Left cardiac atrium (tissue), 4 donors: ENCODE measurements around the gene PDF. TPM values are rescaled to one million over a fixed set of nuclear protein-coding genes. Genes with fewer than 3 reads are reported as not detected.

ENCODE experiments used
- ATAC-seq, 2 donors: fragments of 200-7000 bp; cut with Tn5 transposase; one replicate each; pipeline ENCODE4 v1.9.1; 2020; ENCODE audit warnings: mild to moderate bottlenecking in 2 of 2, moderate library complexity in 2 of 2
- DNase-seq: peaks from one replicate; pipeline ENCODE4 v3.0.0-alpha.2; 2020
- intact Hi-C, 2 donors: fragments of 100-400 bp; cut with DNase I; formaldehyde crosslinking; loops; one replicate each; pipeline versions ENCODE4 v1.14.1 to v1.15.1; 2022 to 2023
- total RNA-seq, 2 donors: library from RNA; stranded (reverse); fragmentation: NEBNext Ultra II Directional; extraction: Animal tissue kit (Norgen Biotek cat#: 25700); gene quantifications; one replicate each; pipeline ENCODE4 v1.2.1, GENCODE V29; 2021
- donor health status: DM: no; HTN: yes; CAD: no.
- donor health status: DM: no; HTN: yes; CAD: no; lungs with severe emphysema.
- donor health status: DM: yes; HTN: yes; CAD: no.
- donor health status: Dilated cardiomyopathy.

Gene PDF
- total RNA-seq, 2 donors from 2014 or later = 6.2 to 9.4 TPM

- intact Hi-C loops = no loop called here
- no peak for ATAC-seq
- no peak for DNase-seq
Observed at GRCh38 chr16:69319826-69320739, 10.3 kb downstream of the PDF start.

DNA sequence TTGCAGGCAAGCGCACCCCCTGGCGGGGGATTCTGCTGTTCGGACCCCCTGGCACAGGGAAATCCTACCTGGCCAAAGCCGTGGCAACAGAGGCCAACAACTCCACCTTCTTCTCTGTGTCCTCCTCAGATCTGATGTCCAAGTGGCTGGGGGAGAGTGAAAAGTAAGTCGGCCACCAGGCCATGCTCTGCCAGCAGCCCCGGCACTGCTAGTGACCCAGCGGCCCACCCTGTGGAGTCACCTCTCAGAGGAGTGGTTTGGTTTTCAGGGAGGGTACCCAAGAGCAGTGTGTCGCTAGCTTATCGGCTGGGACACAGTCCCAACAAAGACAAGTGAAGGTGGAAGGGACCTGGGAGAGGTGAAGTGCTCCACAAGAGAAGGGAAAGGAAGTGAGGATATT lies 11.0 kb downstream of the PDF start:
- no peak for DNase-seq
- intact Hi-C loops = no loop called here
- no peak for ATAC-seq

DNA sequence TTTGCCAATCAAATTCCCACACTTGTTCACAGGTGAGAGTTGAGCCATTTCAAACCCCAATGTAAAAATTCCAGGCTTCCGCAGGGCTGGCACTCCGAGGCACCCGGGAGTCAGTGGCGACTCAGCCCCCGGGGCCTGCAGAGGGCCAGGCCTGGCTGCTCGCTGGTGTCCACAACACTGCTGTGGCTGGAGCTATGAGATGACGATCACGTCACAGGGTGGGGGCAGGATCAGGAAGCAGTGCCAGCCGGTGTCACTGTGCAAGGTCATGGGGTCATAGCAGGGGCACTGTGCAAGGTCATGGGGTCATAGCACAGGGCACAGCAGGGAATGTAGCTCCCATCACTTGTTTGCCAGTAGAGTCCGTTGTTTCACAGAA lies 11.5 kb downstream of the PDF start:
- ATAC-seq (no peak), DNase-seq (no peak)
- intact Hi-C loops = no loop called here

DNA sequence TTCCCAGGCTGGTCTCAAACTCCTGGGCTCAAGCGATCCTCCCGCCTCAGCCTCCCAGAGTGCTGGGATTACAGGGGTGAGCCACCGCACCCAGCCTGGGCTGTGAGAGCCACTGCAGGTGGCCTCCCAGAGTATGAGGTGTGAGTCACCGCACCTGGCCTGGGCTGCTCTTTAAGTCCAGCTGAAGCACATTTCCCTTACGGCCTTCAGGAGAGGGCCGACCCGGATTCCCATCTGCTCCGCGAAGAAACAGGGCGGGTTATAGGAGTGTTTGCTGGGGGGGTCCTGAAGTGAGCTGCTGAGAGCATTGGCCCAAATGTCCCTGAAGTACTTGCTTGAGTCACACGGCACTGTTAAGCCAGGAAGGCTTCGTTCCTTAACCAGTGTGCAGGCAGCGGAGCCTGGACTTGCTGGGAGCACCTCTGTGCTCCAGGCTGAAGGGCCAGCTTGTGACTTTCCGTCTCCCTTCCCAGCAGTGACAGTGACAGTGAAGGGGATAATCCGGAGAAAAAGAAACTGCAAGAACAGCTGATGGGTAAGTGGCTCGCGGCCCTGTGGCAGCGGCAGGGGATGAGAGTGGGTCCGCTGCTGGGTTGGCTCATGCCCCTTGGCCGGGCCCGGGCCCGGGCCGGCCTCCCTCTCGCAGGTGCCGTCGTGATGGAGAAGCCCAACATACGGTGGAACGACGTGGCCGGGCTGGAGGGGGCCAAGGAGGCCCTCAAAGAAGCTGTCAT lies 12.0 kb downstream of the PDF start:
- ATAC-seq = no peak
- intact Hi-C loops = no loop called here
- DNase-seq = no peak

GRCh38 chr16:69316595-69317034 lies 13.8 kb downstream of the PDF start:
- DNase-seq (no peak), ATAC-seq (no peak)
- intact Hi-C loops = no loop called here

DNA sequence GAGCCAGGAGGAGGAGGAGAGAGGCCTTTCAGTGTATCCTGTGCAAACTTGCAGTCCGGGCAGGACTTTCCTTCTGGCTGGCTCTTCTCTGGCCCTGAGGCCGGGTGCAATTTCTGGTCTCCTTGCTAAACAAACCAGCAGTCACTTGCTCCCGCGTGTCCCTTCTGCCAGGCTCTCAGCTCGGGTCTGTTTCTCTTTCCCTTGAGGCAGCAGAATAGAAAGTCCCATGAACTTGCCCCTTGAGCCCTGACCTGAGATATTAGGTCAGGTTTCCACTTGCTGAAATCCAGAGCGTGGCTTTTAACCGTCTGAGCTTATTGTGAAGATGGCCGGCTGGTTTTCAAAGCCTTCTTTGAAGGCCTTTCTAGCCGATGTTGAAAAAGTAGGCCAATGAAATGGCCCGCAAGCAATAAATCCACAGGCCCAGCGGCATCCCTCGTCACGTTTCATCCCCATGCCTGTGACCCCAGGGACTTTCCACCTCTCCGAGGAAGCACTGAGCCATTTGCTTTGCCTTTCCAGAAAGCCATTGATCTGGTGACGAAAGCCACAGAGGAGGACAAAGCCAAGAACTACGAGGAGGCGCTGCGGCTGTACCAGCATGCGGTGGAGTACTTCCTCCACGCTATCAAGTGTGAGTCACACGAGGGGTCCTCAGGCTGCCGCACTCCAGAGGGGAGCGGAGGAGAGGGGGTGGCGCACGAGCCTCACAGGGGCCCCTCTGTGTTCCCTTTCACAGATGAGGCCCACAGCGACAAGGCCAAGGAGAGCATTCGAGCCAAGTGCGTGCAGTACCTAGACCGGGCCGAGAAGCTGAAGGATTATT lies 14.7 kb downstream of the PDF start:
- intact Hi-C loops = no loop called here
- DNase-seq (no peak), ATAC-seq (no peak)

DNA sequence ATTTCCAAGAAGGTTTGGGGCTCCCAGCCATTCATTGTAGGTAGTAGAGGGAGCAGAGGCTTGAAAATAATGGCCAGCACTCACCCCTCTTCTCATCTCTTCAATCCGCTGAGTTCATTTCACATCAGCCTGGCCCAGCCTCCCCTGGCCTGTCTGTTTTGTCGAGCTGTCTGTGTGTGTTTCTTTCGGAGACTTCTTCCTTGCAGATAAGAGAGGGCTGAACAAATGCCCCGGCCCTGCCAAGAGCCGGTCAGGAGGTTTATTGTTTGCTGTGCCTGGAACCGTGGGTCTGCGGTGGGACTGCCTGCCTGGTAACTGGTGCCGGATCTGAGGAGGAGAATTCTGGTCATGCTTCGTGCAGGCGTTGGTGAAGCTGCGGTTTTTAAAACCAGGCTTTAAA lies 15.9 kb downstream of the PDF start:
- intact Hi-C loops = no loop called here
- ATAC-seq (no peak), DNase-seq (peak; percentile 51)

GRCh38 chr16:69313469-69313868 lies 16.9 kb downstream of the PDF start:
- DNase-seq (no peak), ATAC-seq (no peak)
- intact Hi-C loops = no loop called here

DNA sequence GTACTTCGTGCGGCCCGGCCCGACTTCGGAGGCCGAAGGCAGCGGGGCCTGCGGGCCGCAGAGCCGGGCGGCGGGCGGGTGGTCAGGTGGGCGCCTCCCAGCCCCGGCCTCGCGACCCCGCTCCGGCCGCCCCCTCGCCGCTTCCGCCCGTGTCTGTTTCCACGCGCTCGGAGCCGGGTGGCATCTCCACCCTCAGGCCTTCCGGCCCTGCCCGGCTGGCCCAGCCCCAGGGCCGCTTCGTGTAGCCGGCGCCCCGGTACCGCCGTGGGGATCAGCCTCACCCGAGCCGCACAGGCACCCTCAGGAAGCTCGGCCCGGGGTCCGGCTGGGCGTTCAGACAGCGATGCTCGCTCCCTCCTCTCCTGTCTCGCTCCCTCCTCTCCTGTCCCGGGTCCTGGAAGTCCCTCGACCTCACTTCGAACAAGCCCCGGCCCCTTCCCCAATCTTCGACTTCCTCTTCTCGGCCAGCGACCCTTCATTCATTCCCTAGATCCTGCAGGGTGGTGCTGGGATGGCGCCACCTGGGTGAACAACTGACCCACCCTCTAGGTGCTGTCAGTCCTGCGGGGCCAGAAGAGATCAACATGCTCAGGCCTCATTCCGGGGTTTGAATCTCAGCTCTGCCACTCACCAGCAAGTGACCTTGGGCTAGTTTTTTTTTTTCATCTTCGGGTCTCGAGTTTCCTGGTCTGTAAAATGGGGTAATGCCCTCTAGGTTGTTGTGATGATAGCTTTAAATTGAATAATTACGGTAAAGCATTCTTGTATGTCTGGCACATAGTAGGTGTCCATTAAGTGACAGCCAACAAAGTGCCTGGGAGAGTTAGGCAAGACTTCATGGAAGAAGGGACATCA lies 18.6 kb downstream of the PDF start:
- intact Hi-C loops = no loop called here
- peak; percentile 63 to 68 for ATAC-seq
- no peak for DNase-seq

- peak; percentile 96 for DNase-seq
- intact Hi-C loops = no loop called here
Observed at GRCh38 chr16:69310653-69311532, 19.5 kb downstream of the PDF start, which contains the start of gene VPS4A. TSS of gene VPS4A (plus strand) at chr16:69311350. CDS start at chr16:69311512, 162 bp downstream.

GRCh38 chr16:69309316-69309715 lies 21.1 kb downstream of the PDF start:
- ATAC-seq = no peak

More at GRCh38 chr16:69310653-69311532, 19.5 kb downstream of the PDF start, which contains the start of gene VPS4A:
- ATAC-seq = peak; percentile 95 to 98

DNA sequence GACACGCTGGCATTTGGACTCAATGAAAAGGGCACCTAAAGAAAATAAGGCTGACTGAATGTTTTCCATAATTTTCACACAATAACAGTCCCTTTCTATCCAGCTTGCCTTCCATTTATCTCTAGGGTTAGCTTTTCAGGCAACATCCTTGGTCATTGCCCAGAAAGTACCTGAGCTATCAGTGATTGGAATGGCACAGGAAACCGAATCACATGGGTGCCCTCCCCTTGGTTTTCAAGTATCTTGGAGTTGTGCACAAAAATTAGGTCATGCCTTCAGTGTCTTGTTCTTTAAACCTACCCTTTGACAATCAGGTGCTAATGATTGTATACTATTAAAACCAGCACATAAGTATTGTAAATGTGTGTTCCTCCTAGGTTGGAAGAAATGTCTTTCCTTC lies 22.5 kb downstream of the PDF start:
- no peak for DNase-seq
- ATAC-seq = no peak
- intact Hi-C loops = no loop called here

More at GRCh38 chr16:69309316-69309715, 21.1 kb downstream of the PDF start:
- no peak for DNase-seq
- intact Hi-C loops = no loop called here

- ATAC-seq (no peak), DNase-seq (no peak)
- intact Hi-C loops = no loop called here
Observed at GRCh38 chr16:69307091-69307490, 23.3 kb downstream of the PDF start.

DNA sequence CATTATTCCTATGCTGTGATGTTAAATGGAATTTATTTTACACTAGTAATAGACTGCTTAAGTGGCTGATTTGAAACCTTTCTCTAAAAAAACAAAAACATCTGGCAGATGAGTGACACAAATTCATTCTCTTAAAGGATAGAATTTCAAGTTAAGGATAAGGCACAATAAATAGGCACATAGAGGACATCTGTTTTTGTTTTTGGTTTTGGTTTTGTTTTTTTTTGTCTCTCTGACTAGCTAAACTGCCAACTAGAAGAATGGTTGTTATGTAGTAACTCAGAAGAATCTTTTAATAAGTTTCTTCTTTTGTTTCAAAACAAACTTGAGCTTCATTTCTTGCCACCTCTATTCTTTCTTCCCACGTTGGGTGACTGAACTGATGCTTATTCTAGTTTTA lies 24.4 kb downstream of the PDF start:
- DNase-seq (no peak), ATAC-seq (no peak)
- intact Hi-C loops = no loop called here

DNA sequence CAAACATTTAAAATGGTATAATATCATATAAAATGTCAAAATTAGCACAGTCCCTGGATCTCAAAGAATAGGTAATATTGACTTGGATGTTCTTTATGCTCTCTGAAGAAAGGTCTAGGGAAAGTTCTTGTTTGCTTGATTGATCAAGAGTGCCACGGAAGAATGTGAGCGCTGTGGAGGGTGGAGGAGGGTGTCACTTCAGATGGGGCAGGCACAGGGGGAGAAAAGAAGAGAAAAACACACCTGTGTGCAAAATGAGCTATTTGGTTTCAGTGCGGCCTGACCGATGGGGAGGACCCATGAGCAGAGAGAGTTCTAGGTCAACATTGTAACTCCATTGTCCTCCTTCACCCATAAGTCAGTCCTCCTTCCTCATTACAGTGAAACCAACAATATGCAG lies 28.1 kb downstream of the PDF start:
- no peak for DNase-seq
- no peak for ATAC-seq
- intact Hi-C loops = no loop called here

- intact Hi-C loops = no loop called here
- DNase-seq = no peak
- ATAC-seq = no peak
Observed at GRCh38 chr16:69301861-69302260, 28.5 kb downstream of the PDF start.

DNA sequence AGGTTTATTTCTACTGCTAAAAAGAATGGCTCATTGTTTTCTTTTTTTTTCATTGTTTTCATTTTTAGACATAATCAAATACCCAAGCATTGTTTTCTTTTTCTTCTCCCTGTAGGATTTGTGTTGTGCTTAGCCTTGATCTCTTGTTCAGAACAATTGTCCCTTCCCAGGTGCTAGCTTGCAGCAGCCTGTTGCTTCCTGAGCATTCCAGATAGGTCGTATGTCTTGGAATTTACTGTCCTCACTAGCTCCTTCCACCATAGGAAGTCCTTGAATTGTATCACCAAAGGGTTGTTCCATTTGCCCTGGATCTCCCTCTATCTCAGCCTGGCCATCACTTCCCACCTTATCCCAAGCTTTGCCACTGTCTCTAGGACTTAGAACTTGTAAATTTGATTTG lies 29.2 kb downstream of the PDF start:
- ATAC-seq (no peak), DNase-seq (no peak)
- intact Hi-C loops = no loop called here

GRCh38 chr16:69298261-69298660 lies 32.1 kb downstream of the PDF start:
- intact Hi-C loops = no loop called here
- ATAC-seq = no peak

More at GRCh38 chr16:69298261-69298660, 32.1 kb downstream of the PDF start:
- no peak for DNase-seq
